Mesenchymal stem cell (in vitro differentiated cells and primary cell): ENCODE measurements around the gene FAM83C.

ENCODE experiments used
- DNase-seq: peaks from one replicate; pipeline ENCODE4 v3.0.0-alpha.2; 2013
- H2AFZ ChIP-seq: one replicate; pipeline ENCODE4 v1.6.1; 2013; ENCODE audit warnings: low read depth, mild to moderate bottlenecking, control low read depth, inconsistent platforms, low read length, moderate library complexity
- H2AK5ac ChIP-seq: 2 replicates; pipeline ENCODE4 v1.6.1; 2013; ENCODE audit warnings: low read length, moderate library complexity, mild to moderate bottlenecking, inconsistent platforms; ENCODE audit not compliant: severe bottlenecking
- H2BK120ac ChIP-seq: one replicate; pipeline ENCODE4 v1.6.1; 2013; ENCODE audit warnings: low read depth, mild to moderate bottlenecking, inconsistent platforms, low read length, moderate library complexity
- H2BK12ac ChIP-seq, 2 experiments: one replicate each; pipeline ENCODE4 v1.6.1; 2013; ENCODE audit warnings: inconsistent platforms in 2 of 2, low read length in 2 of 2, mild to moderate bottlenecking in 2 of 2, moderate library complexity in 2 of 2, control low read depth in 1 of 2
- H2BK15ac ChIP-seq: one replicate; pipeline ENCODE4 v1.6.1; 2013; ENCODE audit warnings: mild to moderate bottlenecking, low read depth, inconsistent platforms; ENCODE audit not compliant: poor library complexity, severe bottlenecking
- H2BK5ac ChIP-seq: 2 replicates; pipeline ENCODE4 v1.6.1; 2013; ENCODE audit warnings: low read depth, mild to moderate bottlenecking, low read length, control low read depth, inconsistent platforms; ENCODE audit not compliant: poor library complexity, severe bottlenecking
- H3K14ac ChIP-seq, 2 experiments: one replicate each; pipeline ENCODE4 v1.6.1; 2013; ENCODE audit warnings: inconsistent platforms in 2 of 2, low read length in 2 of 2, control low read depth in 1 of 2, mild to moderate bottlenecking in 1 of 2, moderate library complexity in 1 of 2
- H3K18ac ChIP-seq, 2 experiments: one replicate each; pipeline ENCODE4 v1.6.1; 2013; ENCODE audit warnings: inconsistent platforms in 2 of 2, low read length in 2 of 2, control low read depth in 1 of 2, low read depth in 1 of 2, mild to moderate bottlenecking in 1 of 2
- H3K23ac ChIP-seq, 2 experiments: one replicate each; pipeline ENCODE4 v1.6.1; 2013; ENCODE audit warnings: inconsistent platforms in 2 of 2, low read length in 2 of 2, mild to moderate bottlenecking in 2 of 2, moderate library complexity in 2 of 2, control low read depth in 1 of 2
- H3K27ac ChIP-seq: 2 replicates; pipeline ENCODE4 v1.5.1; 2013; ENCODE audit warnings: mild to moderate bottlenecking, moderate library complexity, low read length, control low read depth, inconsistent platforms; ENCODE audit not compliant: poor library complexity, severe bottlenecking
- H3K27me3 ChIP-seq, 2 experiments: 2 replicates each; pipeline versions ENCODE4 v1.6.1 to v1.7.0; 2013; ENCODE audit warnings: low read length in 2 of 2, mild to moderate bottlenecking in 2 of 2, moderate library complexity in 2 of 2, control low read depth in 1 of 2, inconsistent platforms in 1 of 2; ENCODE audit not compliant: control insufficient read depth in 1 of 2, insufficient read depth in 1 of 2
- H3K36me3 ChIP-seq, 2 experiments: 2 replicates each; pipeline versions ENCODE4 v1.6.1 to v1.7.0; 2013; ENCODE audit warnings: low read length in 2 of 2, control low read depth in 1 of 2, inconsistent platforms in 1 of 2, low read depth in 1 of 2, mild to moderate bottlenecking in 1 of 2; ENCODE audit not compliant: insufficient read depth in 2 of 2, control insufficient read depth in 1 of 2
- H3K4ac ChIP-seq, 2 experiments: one replicate each; pipeline ENCODE4 v1.6.1; 2013; ENCODE audit warnings: inconsistent platforms in 2 of 2, low read length in 2 of 2, mild to moderate bottlenecking in 2 of 2, moderate library complexity in 2 of 2, control low read depth in 1 of 2, low read depth in 1 of 2
- H3K4me1 ChIP-seq: 2 replicates; pipeline ENCODE4 v1.6.1; 2013; ENCODE audit warnings: low read depth, low read length, control low read depth; ENCODE audit not compliant: control insufficient read depth, insufficient read depth
- H3K4me2 ChIP-seq: 2 replicates; pipeline ENCODE4 v1.6.1; 2013; ENCODE audit warnings: low read length, mild to moderate bottlenecking, inconsistent platforms; ENCODE audit not compliant: poor library complexity, severe bottlenecking
- H3K4me3 ChIP-seq, 2 experiments: 2 replicates each; pipeline versions ENCODE4 v1.5.1 to v1.7.0; 2013; ENCODE audit warnings: low read length in 2 of 2, mild to moderate bottlenecking in 2 of 2, control low read depth in 1 of 2, low read depth in 1 of 2; ENCODE audit not compliant: insufficient read depth in 1 of 2
- H3K79me1 ChIP-seq: replicated peaks from 2 replicates; pipeline ENCODE4 v1.6.1; 2013; ENCODE audit warnings: mild to moderate bottlenecking, control low read depth, low read length, inconsistent platforms; ENCODE audit not compliant: poor library complexity, severe bottlenecking
- H3K9ac ChIP-seq: 2 replicates; pipeline ENCODE4 v1.7.0; 2013; ENCODE audit warnings: mild to moderate bottlenecking, low read length, moderate library complexity
- H3K9me3 ChIP-seq: 2 replicates; pipeline ENCODE4 v1.7.0; 2013; ENCODE audit warnings: mild to moderate bottlenecking, low read length; ENCODE audit not compliant: control insufficient read depth
- H4K8ac ChIP-seq: one replicate; pipeline ENCODE4 v1.6.1; 2013; ENCODE audit warnings: inconsistent platforms, mild to moderate bottlenecking, low read length, moderate library complexity
- H4K91ac ChIP-seq: one replicate; pipeline ENCODE4 v1.6.1; 2013; ENCODE audit warnings: mild to moderate bottlenecking, low read length, inconsistent platforms
- WGBS: methylation state at CpG from one replicate; pipeline ENCODE4 v1.1.7; 2013; ENCODE audit warnings: mixed read lengths; 5-methylcytosine and 5-hydroxymethylcytosine counted together

Gene FAM83C

GRCh38 chr20:35300469-35301262 is 8.4 kb upstream of the FAM83C start:
- no peak overlapping the region for H3K18ac ChIP-seq

GRCh38 chr20:35299780-35300179 is 7.6 kb upstream of the FAM83C start:
- Histone ChIP-seq H3K4me3 (no peak overlapping the region), H2BK120ac (no peak overlapping the region), H3K9me3 (no peaks in the 10 kb centered on the region), H2AFZ (no peak overlapping the region), H2BK5ac (no peak overlapping the region), H4K91ac (no peak overlapping the region), H2BK12ac (peak overlapping the region; percentile 9 to 21), H3K27me3 (peaks cover 0 to 12% of the 10 kb centered on the region in 2 experiments), H3K14ac (peak overlapping the region in 1 of 2 experiments; percentile 13), H3K4me2 (no peak overlapping the region), H3K27ac (no peak overlapping the region), H2BK15ac (no peak overlapping the region), H3K4ac (no peak overlapping the region), H3K18ac (no peak overlapping the region), H3K36me3 (no peaks in the 10 kb centered on the region), H3K4me1 (peaks cover 34% of the 10 kb centered on the region), H4K8ac (no peak overlapping the region), H2AK5ac (peak overlapping the region; percentile 21), H3K9ac (no peak overlapping the region), H3K23ac (no peak overlapping the region), H3K79me1 (peaks cover under 1% of the 10 kb centered on the region)
- DNase-seq = no peak
- WGBS = 93% methylated on average over 4 of the region's 4 CpGs

More at GRCh38 chr20:35300469-35301262, 8.4 kb upstream of the FAM83C start:
- H2AK5ac ChIP-seq = no peak overlapping the region
- no peak overlapping the region for H3K14ac ChIP-seq
- no peaks in the 10 kb centered on the region for H3K9me3 ChIP-seq
- H2BK15ac ChIP-seq = no peak overlapping the region
- no peak overlapping the region for H4K8ac ChIP-seq
- peaks cover 42% of the 10 kb centered on the region for H3K4me1 ChIP-seq
- peaks cover 1% of the 10 kb centered on the region for H3K79me1 ChIP-seq
- H3K4me3 ChIP-seq = no peak overlapping the region
- DNase-seq = no peak
- H2BK12ac ChIP-seq = no peak overlapping the region
- no peak overlapping the region for H3K9ac ChIP-seq
- no peak overlapping the region for H2BK120ac ChIP-seq
- H3K27ac ChIP-seq = no peak overlapping the region
- no peak overlapping the region for H3K4ac ChIP-seq
- H2BK5ac ChIP-seq = no peak overlapping the region
- H3K4me2 ChIP-seq = no peak overlapping the region
- H4K91ac ChIP-seq = no peak overlapping the region
- WGBS = 83% methylated on average over 1 of the region's 4 CpGs
- H3K27me3 ChIP-seq = peaks cover 0 to 6% of the 10 kb centered on the region in 2 experiments
- H3K36me3 ChIP-seq = no peaks in the 10 kb centered on the region
- no peak overlapping the region for H3K23ac ChIP-seq
- no peak overlapping the region for H2AFZ ChIP-seq

- H3K9me3 ChIP-seq = no peaks in the 10 kb centered on the region
- H2BK120ac ChIP-seq = no peak overlapping the region
- no peak overlapping the region for H3K27ac ChIP-seq
- no peak overlapping the region for H3K23ac ChIP-seq
- H3K4me1 ChIP-seq = peaks cover 23% of the 10 kb centered on the region
- no peak overlapping the region for H4K91ac ChIP-seq
- H2AFZ ChIP-seq = no peak overlapping the region
- H3K18ac ChIP-seq = no peak overlapping the region
- no peak overlapping the region for H3K4me2 ChIP-seq
- no peak overlapping the region for H2AK5ac ChIP-seq
- H3K9ac ChIP-seq = no peak overlapping the region
- WGBS = 94% methylated on average over 5 of the region's 5 CpGs
- no peak overlapping the region for H4K8ac ChIP-seq
- no peak for DNase-seq
- H3K79me1 ChIP-seq = no peaks in the 10 kb centered on the region
- no peak overlapping the region for H3K4ac ChIP-seq
- no peak overlapping the region for H2BK15ac ChIP-seq
- H3K27me3 ChIP-seq = peaks cover 0 to 26% of the 10 kb centered on the region in 2 experiments
- no peaks in the 10 kb centered on the region for H3K36me3 ChIP-seq
- no peak overlapping the region for H2BK12ac ChIP-seq
- H3K4me3 ChIP-seq = no peak overlapping the region
- no peak overlapping the region for H3K14ac ChIP-seq
- H2BK5ac ChIP-seq = no peak overlapping the region
These were observed 6.0 kb upstream of the FAM83C start for GRCh38 chr20:35298264-35298663.

- Histone ChIP-seq H4K8ac (no peak overlapping the region), H4K91ac (no peak overlapping the region), H3K18ac (no peak overlapping the region), H2BK120ac (no peak overlapping the region), H2BK15ac (no peak overlapping the region), H3K9me3 (no peaks in the 10 kb centered on the region), H3K4me1 (peaks cover 18% of the 10 kb centered on the region), H3K4me2 (no peak overlapping the region), H2BK5ac (no peak overlapping the region), H3K9ac (no peak overlapping the region), H3K27me3 (peaks cover 0 to 30% of the 10 kb centered on the region in 2 experiments), H3K27ac (no peak overlapping the region), H2BK12ac (no peak overlapping the region), H3K79me1 (no peaks in the 10 kb centered on the region), H2AFZ (no peak overlapping the region), H3K4ac (no peak overlapping the region), H3K14ac (no peak overlapping the region), H2AK5ac (no peak overlapping the region), H3K4me3 (no peak overlapping the region), H3K23ac (no peak overlapping the region), H3K36me3 (no peaks in the 10 kb centered on the region)
- WGBS = 94% methylated on average over 14 of the region's 14 CpGs
- no peak for DNase-seq
These were observed 5.5 kb upstream of the FAM83C start for GRCh38 chr20:35297740-35298139.
